Measurements from ENCODE around the gene VEZF1.

The VEZF1 gene

DNA sequence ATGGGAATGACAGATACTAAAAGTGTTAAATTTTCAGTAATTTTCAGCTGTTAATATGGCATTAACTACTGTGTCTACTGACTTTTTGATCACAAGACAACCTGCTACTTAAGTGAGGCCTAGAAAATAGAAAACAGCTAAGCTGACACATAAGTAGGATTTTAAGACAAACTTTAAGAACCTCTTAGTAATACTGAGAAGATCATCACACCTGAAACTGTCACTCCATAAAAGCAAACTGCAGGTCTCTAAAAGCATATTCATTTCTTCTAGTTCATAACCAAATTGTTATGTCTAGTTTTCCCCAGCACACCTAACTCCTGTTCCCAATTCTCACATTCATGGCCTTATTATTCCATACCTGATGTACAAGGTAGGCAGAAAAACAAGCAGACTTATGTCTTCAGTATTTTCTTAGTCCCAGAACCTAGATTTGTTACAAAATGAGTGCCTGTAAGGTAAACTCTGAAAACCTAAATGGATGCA is 11.0 kb upstream of the VEZF1 start:
- no peak for DNase-seq (ENCODE audit: low spot score)

DNA sequence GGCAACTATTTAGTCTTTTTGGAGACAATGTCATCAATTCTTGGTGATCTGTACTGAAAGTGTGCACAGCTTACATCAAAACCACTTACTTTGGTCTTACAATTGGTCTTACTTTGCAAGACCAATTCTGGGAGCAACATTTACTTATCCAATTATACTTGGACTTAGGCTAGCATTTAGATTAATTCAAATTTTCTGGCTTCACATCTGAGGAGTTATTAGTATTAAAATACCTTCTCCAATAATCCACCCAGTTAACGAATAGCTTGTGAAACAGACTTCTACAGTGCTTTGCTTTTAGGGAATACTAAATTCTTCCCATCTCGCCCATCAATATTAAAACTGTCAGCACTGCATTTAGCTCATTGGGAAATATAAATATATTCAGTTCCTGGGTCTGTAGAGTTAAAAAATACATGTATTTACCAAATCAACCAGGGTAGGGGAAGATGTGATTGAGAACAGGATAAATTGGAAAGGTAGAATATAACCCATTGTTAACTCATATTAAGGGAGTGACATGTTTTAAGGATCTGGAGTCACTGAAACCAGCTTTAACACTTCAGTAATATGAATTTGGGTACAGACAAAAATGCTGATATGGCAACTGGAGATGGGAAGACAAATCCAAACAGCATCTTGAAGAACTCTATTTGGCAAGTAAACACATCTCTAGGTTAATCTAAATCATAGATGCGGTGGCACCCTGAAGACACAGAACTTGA is 9.2 kb upstream of the VEZF1 start:
- no peak for DNase-seq (ENCODE audit: low spot score)

DNA sequence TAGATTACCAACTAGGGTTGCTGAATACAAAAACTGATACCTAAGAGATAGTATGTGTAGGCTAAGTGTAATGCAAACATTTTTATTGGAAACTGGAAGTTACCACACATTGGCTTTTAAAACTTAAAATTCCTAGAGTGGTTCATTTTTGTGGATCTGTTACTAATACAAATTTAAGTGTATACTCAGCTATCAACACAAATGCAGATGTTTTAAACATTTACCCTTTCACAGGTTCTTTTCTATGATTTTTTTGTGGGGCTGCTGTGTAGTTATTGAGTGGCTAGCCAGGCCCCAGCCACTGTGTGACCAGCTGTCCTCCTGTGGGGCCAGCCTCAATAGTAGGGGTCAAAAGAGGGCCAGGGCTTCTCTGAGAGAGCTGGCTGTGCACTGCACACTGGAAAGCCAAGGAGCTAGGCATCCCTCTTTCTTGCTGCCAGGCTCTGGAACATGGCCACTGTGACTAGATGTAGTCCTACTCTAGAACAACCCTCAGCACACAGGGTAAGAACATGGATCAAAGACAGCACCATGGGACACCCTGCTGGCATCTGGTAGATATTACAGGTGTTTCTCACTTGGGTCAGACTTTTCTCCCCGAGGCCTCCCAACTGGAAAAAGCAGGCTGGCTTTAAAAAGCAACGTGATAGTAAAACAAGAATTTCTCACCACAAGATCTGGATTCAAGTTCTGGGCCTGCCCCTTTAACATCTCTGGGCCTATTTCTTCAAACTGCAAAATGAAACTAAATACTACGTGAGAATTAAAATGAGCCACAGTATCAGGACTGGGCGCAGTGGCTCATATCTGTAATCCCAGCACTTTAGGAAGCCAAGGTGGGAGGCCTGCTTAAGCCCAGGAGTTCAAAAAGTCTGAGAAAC is 7.3 kb upstream of the VEZF1 start:
- peak; percentile 82 for DNase-seq (ENCODE audit: low spot score)

DNA sequence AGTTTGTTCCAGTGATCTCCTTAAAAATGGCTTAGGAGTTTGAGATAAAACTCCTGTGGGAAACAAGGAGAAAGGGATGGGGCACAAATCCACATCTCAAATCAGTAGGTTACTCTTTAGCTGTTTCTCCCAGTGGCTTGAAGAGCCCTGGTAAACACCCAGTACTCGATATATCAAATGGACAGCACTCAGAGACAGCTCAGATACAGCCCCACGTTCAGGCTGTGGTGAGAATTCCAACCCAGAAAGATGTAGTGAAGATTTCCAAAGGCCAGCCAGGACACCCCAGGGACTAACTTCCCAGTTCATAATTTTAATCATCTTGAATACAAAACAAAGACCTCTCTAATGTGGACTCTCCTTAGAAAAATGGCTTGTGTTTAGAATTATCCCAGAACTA is 6.4 kb upstream of the VEZF1 start:
- no peak for DNase-seq (ENCODE audit: low spot score)

DNA sequence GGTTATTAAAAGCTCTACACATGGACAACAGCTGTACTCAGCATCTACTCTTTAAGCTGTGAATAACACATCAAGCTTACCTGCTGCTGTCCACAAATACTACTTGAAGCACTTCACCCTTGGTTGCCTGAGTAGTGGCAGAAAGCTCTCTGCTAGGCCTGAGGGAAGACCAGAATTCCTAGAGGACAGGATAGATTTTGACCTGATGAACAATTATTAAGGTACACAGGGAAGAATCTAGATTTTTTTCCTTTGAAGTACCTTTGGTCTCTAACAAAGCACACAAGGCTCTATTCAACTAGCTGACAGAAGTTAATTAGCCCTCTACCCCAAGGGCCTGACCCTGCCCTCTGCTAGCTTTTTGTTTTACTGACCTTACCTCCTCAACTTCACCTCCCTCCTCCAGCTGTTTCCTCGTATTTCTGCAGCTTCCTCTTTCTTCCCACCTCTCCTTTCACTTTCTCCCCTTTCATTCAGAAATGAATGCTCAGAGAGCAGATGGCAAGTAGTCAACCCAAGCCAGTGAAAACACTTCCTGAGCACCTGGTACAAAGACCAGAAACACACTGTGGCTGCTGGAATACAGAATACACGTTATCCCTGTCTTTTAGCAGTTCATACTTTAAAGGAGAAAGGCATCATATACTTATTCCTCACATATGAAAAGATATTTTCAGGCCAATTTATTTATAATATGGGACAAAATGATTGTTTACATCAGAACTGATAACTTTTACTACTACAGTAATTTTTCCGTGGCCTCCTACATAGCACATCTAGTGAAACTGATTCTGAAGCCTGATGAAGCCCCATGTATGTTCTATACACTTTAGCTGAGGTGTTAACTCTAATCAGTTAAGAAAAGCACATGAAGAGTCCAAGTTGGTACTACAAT is 5.7 kb upstream of the VEZF1 start:
- DNase-seq (ENCODE audit: low spot score): no peak

DNA sequence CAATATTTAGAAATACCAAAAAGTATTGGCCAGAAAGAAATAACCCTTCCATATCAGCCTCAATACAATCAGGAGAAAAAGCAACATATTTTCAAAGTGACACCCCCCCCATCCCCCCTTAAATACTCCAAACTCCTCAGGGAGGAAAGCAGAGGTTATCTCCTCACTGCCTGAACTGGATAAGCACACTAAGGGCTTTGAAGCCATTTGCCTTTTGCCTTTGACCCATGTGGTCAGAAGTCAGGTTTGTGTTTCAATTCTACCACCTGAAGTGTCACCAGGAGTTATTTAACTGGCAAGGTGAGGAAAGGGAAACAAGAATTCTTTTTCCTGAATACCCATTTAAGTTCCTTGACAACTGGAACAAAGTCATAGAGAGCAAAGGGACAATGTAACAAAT is 3.5 kb upstream of the VEZF1 start:
- no peak for DNase-seq (ENCODE audit: low spot score)

DNA sequence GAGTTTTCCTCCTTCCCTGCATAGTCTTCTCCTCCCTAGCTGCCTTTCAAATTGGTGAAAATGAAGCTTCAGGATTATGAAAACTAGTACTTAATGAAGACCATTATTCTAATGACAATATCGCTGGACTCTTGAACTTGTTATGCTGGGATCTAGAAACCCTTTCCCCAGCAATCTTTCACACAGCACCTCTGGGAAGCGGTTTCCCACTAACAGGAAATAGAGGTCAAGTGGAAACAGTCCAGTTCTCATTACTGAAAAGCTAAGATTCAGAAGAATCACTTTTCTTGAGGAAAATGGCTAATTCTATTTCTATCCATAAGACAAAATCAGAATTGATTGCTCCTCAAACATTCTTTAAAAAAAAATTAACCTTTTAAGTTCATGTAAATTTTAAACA is 2.0 kb upstream of the VEZF1 start:
- no peak for DNase-seq (ENCODE audit: low spot score)

DNA sequence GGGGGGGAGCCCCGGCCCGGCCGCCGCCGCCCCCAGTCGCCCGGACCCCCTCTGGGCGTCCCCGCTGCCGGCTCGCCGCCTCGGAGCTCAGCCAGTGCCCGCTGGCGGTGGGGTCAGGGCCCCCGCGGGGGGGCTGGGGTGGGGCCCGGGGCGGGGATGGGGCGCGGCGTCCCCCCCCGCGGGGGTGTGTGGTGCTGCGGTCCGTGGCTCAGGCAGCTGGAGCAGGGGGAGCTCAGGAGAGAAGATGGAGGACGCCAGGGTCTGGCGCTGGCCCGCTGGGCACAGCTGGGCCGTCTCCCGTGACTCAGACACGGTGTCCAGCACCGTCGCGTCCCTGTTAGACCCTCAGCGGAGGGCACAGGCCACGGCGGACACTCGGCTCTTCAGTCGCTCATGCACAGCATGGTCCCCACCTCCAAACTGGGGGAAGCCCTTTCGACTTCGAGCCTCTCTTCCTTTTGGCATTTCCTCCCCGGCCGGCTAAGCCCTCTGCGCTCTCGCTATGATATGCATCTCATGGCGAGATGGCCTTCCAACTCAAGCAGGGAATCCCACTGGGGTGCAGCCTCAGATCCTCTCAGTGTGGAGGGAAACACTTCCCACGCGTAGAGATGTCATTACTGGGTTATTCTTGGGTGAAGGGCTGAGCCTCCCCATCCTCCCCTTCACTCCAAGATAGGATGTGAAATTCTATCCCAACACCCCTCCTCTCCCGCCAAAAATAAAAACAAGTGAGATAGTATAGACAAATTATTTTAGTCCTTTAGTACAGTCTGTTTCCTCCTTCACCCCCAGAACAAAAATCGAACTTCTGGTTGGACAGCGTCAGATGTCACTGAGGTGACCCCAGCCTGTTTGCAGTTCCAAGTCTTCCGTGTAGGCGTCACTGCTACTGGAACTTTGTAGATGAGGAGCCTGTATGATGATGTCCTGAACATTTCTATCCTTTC is 522 bp upstream of the VEZF1 start:
- DNase-seq (ENCODE audit: low spot score): peak; percentile 85

DNA sequence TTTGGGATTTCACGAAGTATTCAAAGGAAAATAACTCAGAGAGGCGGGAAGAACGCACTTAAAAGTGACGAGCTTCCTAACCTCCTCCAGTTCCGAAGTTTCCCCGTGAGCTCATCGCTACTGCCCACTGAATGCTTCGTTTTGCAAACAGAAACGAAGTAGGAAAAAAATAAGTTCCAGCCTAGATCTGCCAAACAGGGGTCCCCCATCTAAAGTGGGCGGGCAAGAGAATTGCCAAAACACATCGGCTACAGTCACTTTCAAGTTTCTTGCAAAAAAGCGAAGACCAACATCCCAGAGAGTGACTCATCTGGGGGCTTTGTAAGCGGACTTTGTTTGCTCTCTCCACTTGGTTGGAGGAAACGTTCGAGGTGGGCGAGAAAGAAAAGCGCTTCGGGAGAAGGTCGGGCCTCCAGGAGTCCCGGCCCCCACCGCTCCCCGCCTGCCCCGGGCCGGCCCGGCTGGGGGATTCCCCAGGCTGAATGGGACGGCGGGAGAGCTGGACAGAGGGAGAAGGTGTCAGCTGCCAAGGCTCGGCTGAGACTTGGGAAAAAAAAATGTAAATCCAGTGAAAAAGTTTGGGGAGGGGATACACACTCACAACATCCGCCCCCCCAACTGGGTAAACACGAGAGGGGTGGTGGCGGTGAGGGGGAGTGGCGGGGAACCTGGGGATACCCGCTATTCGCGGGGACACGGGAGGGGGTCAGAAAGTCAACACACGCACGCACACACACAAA is 1.0 kb downstream of the VEZF1 start:
- DNase-seq (ENCODE audit: low spot score): peak; percentile 62

DNA sequence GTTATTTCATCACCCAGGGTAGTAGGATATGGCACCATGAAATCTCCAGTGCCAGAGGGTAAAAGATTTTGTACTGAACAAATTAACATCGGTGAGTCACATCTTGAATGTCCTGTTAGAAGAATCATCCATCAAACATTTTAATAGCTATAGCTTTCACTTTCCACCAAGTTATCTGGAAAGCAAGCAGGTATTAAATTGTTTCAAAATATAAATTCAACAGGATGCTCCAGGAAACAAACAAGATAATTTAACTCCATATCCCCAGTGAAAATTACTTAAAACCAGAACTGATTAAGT is 2.4 kb downstream of the VEZF1 start:
- no peak for DNase-seq (ENCODE audit: low spot score)

DNA sequence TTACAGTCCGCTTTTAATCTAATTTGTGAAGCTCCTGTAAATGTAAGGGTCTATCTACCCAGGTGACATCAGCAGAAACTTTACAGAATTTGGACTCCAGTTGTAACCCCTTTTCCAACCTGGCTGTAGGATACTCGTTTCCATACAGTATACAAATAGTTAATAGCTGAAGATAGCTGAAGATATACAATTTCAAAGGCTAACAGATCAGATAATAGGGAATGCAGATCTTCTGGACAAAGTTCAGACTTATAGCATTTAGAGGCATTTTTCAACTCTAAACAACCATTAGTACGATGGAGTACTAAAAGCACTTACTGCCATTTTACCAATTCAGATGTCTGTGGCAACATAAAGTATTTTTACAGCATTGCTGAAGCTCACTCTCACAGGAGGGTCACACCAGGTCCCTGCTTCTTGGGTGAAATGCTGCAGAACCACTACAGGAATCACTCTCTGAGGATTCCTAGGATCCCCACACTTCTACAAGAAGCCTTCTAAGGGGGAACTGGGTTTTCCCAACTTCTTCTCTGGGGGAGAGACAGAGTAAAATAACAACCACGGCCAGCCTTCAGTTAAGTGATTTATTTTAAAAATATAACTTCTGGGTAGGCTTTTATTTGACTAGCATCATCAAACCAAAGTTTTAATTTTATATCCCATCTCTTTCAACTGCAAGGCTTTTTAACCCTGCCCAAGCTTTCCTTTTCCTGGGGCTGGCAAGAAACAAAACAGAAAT is 2.9 kb downstream of the VEZF1 start:
- no peak for DNase-seq (ENCODE audit: low spot score)

DNA sequence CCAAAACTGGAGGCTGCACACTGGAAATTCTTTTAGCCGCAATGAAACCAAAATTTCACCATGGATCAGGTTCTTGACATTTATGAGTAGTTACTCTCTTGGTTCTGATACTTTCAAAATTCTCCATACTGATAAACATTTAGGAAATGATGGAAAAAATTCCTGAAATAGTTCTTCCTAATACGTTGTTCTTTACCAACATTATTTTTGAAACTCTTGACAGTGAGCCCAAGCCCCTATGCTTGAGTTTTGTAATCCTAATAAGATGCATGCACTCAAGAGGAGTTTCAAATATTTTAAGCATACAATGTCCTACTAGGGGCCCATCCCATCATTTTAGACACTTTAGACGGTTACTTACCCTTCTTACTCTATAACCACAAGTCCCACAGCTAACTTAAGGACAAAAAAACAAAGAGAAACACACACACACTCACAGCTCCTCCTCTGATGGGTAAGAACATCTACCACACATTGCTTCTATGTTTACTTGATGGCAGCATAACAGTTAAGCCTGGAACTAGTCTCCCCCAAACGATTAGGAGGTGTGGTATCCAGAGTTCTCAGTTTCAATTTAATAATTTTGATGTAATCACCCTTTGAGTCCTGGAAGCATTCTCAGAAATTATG is 3.7 kb downstream of the VEZF1 start:
- DNase-seq (ENCODE audit: low spot score): no peak

DNA sequence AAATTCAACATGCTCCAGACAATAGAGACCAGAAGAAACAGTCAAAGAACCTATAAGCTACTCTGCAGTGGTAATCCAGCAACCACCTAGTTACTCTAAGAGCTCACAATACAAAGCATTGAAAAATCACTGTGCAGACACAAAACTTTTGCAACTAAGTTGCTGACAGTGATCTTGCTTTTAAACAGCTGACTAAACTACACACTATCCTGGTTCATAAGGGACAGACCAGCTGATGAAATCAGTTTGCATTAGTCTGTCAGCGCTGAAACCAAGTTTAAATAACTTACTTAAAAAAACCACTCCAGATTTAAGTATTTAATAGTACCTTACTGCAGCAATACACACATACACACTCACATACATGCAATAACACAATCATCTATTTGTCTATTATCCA is 4.6 kb downstream of the VEZF1 start:
- no peak for DNase-seq (ENCODE audit: low spot score)

DNA sequence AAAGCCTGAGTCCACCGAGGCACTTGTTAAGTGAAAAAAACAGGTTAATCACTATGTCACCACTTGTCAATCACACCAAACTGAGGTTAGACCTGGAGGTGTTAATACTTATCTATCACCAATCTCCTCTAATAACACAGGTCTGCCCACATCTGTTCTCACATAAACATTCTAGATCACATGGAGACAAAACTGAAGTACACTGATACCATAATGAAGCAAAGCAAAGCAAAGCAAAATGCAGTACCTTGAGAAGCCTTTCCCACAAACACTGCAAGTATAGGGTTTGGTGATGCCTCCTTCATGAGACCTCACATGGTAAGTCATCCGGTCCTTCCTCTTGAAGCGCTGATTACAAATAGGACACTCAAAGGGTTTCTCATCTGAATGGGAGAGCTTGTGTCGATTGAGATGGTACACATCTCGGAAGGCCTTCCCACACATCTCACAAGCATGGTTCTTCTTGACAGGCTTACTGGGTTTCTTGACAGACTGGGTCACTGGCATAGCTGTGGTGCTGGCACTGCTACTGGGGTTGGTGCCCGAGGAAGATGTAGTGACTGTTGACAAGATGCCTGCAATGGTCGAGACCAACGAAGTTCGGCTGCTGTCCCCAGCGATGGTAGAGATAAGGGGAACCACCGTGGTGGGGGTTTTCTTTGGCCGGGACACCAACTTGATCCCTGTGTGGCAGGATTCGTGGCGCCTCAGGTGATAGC is 5.4 kb downstream of the VEZF1 start:
- DNase-seq (ENCODE audit: low spot score): no peak

DNA sequence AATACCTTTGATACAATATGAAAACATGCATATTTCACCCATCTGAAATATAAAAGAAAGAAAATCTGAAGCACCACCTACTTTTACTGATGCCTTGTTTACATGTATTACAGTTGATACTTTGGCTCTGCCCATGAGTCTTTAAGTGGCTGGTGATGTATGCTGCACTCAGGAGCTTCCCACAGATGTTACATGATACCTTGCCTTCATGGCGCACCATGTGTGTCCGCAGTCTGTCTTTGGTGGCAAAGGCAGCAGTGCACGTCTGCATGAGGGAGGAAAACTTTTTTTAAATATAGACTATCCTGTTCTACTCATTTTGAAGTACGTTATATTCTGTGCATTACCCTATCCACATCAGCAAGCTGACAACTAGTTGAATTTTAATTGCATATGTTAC is 7.5 kb downstream of the VEZF1 start:
- no peak for DNase-seq (ENCODE audit: low spot score)

DNA sequence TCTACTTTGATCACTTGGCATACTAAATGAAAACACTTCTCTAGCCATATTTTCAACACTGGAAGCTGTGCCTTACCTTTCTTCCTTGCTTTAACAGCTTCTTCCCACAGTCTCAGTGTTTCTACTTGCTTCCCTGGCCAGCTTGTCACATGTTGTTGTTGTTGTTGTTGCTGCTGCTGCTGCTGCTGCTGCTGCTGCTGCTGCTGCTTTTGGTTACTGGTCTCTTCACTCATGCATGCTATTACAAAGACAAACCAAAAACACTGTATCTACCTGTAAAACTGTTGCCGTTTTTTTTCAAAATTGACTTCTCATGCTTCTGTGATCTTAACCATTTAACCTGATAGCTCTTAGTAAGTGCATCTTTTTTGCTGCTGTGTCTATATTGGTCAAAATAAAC is 9.0 kb downstream of the VEZF1 start:
- peak; percentile 9 for DNase-seq (ENCODE audit: low spot score)

DNA sequence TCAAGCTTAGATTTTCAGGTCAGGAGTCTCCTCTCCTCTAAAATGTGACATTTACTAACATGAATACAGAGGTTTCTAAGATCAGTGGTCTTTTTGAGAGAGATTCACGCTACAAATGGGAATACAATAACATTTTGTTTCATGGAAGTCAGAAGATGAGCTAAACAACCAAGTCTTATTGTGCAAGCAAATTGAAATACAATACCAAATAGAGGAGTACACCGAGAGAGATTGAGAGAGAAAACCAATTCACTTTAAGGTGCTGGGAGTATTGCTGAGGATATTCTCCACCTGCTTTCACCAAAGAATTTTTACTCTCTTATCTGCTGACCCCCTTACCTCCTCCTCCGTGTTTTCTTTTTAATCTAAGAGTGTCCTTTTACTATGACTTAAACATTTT is 11.5 kb downstream of the VEZF1 start:
- no peak for DNase-seq (ENCODE audit: low spot score)

DNA sequence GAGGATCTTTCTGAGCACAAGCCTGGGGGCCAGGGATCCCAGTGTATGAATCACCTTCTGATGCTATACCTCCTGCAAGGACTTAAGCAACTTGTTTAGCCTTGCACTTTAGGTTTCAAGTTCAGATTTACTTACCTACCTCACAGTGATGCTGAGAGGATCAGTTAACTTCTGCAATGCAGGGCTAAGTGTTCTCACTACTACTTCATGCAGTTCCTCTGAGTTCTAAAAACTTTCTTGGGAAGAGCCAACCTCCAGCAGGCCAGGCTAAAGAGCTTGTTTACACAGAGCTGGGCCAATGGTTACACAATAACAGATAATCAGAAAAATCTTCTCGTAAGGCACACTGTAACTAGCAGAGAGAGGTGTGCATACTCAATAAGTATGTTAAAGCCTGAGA is 13.0 kb downstream of the VEZF1 start:
- DNase-seq (ENCODE audit: low spot score): no peak
